MCF 10A (cell line): ENCODE data around the gene DHX58. TPM values are rescaled to one million over a fixed set of nuclear protein-coding genes. Genes with fewer than 3 reads are reported as not detected.

ENCODE experiments used
- BruUV-seq: library from RNA; stranded (reverse); fragments of 400-500 nt; replicated peaks from 2 replicates; lab custom pipeline; 2021; lab: Mats Ljungman, UMichigan
- CTCF ChIA-PET: fragments of 300-600 bp; sonication (Branson Sonifier 250); formaldehyde crosslinking; extraction: SDS; loops from one replicate; lab custom pipeline; 2021; ENCODE audit warnings: antibody characterized with exemption, inconsistent platforms; lab: Yijun Ruan, JAX
- POLR2A ChIA-PET: fragments of 300-600, 350-650 bp; sonication (Branson Sonifier 250); formaldehyde crosslinking; extraction: SDS; loops from one replicate; lab custom pipeline; 2020; ENCODE audit warnings: antibody characterized with exemption, inconsistent platforms; lab: Yijun Ruan, JAX
- DNase-seq: peaks from one replicate; pipeline ENCODE4 v3.0.0-alpha.2; 2018; ENCODE audit not compliant: unreplicated experiment
- H3K27ac Mint-ChIP-seq: one replicate; pipeline ENCODE4 v1.8.0; 2022; ENCODE audit warnings: mild to moderate bottlenecking, low read depth, mixed read lengths; ENCODE audit not compliant: unreplicated experiment
- H3K27me3 Mint-ChIP-seq: one replicate; pipeline ENCODE4 v1.8.0; 2022; ENCODE audit warnings: mixed read lengths; ENCODE audit not compliant: insufficient read depth, unreplicated experiment
- H3K36me3 Mint-ChIP-seq: one replicate; pipeline ENCODE4 v1.8.0; 2022; ENCODE audit warnings: mild to moderate bottlenecking, moderate library complexity, mixed read lengths; ENCODE audit not compliant: insufficient read depth, unreplicated experiment
- H3K4me1 Mint-ChIP-seq: one replicate; pipeline ENCODE4 v1.8.0; 2022; ENCODE audit warnings: mixed read lengths; ENCODE audit not compliant: insufficient read depth, unreplicated experiment
- H3K4me3 Mint-ChIP-seq: one replicate; pipeline ENCODE4 v1.8.0; 2022; ENCODE audit warnings: mild to moderate bottlenecking, moderate library complexity, mixed read lengths; ENCODE audit not compliant: unreplicated experiment
- H3K9me3 Mint-ChIP-seq: one replicate; pipeline ENCODE4 v1.8.0; 2022; ENCODE audit warnings: mixed read lengths; ENCODE audit not compliant: unreplicated experiment
- intact Hi-C: fragments of 100-400 bp; cut with micrococcal nuclease; formaldehyde crosslinking; loops from 2 replicates; pipeline ENCODE4 v1.14.1; 2022
- total RNA-seq: library from RNA; stranded (reverse); gene quantifications from 2 replicates; pipeline ENCODE4 v1.2.3, GENCODE V29; 2022
- TF ChIP-seq, protein P1 (sequence below): fragments of 200-600 bp; IDR thresholded peaks from one replicate; pipeline ENCODE4 v1.8.0; 2022; ENCODE audit warnings: antibody characterized with exemption, mild to moderate bottlenecking; ENCODE audit not compliant: unreplicated experiment

Gene DHX58
- total RNA-seq, 1 experiment from 2014 or later: 2.8 TPM

DNA sequence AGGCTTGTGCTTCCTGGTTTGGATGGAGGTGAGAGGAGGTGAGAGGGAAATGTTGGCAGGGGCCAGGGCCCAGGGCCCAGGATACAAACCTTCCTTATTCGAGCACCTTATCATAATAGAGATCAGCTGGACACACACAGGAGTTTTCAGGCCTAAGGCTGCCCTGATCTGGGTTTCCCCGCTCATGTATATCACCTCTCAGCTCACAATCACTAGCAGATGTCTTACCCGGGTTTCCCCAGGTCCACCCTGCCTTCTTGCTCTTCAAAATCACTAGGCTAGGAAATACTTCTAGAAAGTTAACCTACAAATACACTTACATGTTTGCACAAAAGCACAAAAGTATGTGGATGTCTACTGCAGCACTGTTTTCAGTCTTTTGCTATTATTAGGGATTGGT is 14.3 kb upstream of the DHX58 start:
- DNase-seq: no peak
- Mint-ChIP-seq H3K27me3 (no peaks in the 10 kb centered on the region), H3K4me3 (no peak overlapping the region), H3K36me3 (peaks cover 63% of the 10 kb centered on the region), H3K4me1 (no peaks in the 10 kb centered on the region), H3K27ac (no peak overlapping the region), H3K9me3 (no peaks in the 10 kb centered on the region)
- BruUV-seq: no TSS peak
- ChIA-PET POLR2A (no interaction called here), CTCF (interaction anchor here (0.6 kb wide), 1 partner anchor 102 kb away, joined by 3 read pairs; no protein-coding TSS in a partner anchor)
- TF ChIP-seq, protein P1, sequence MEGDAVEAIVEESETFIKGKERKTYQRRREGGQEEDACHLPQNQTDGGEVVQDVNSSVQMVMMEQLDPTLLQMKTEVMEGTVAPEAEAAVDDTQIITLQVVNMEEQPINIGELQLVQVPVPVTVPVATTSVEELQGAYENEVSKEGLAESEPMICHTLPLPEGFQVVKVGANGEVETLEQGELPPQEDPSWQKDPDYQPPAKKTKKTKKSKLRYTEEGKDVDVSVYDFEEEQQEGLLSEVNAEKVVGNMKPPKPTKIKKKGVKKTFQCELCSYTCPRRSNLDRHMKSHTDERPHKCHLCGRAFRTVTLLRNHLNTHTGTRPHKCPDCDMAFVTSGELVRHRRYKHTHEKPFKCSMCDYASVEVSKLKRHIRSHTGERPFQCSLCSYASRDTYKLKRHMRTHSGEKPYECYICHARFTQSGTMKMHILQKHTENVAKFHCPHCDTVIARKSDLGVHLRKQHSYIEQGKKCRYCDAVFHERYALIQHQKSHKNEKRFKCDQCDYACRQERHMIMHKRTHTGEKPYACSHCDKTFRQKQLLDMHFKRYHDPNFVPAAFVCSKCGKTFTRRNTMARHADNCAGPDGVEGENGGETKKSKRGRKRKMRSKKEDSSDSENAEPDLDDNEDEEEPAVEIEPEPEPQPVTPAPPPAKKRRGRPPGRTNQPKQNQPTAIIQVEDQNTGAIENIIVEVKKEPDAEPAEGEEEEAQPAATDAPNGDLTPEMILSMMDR: no peak
- intact Hi-C loops: no loop called here

DNA sequence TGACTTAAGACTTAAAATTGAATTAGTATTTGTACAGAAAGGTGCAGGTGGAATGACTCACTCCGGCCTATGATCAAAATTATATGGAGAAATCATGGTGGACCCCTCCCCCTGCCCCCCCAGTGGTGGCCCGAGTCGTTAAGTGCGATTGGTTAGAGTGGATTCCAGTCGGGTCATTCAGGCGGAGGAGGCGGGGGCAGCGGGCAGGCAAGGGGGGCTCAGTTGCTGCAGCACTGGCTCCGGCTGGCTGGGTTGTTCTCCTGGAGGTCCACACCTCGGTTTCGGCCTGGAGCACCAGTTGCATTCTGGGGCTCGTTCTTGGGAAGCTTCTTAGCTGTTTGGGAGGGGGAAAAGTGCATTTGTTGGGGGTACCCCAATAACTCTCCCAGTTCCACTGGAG is 13.1 kb upstream of the DHX58 start:
- intact Hi-C loops: no loop called here
- no TSS peak for BruUV-seq
- CTCF ChIA-PET: no interaction called here
- no peaks in the 10 kb centered on the region for H3K27me3 Mint-ChIP-seq
- TF ChIP-seq, protein P1: no peak
- no peak overlapping the region for H3K27ac Mint-ChIP-seq
- H3K36me3 Mint-ChIP-seq: peaks cover 58% of the 10 kb centered on the region
- no peaks in the 10 kb centered on the region for H3K9me3 Mint-ChIP-seq
- no peak overlapping the region for H3K4me3 Mint-ChIP-seq
- no peak for DNase-seq
- H3K4me1 Mint-ChIP-seq: no peaks in the 10 kb centered on the region
- POLR2A ChIA-PET: no interaction called here

DNA sequence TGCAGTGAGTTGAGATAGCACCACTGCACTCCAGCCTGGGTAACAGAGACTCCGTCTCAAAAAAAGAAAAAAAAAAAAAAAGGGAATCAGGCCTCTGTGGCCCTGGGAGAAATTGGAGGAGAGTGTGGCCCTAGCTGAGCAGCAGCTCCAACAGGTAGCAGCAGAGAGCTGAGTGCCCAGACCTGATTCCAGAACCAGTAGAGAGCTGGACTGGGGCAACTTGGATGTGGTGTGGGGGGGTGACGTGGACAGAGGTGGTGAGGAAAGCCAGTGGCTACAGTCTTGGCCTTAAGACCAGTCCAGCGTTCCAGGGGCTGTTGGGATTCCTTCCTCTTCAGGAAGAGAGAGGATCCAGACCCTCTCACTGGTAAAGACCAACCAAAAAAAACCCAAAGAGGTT is 11.7 kb upstream of the DHX58 start:
- Mint-ChIP-seq H3K36me3 (peaks cover 46% of the 10 kb centered on the region), H3K4me3 (no peak overlapping the region), H3K9me3 (no peaks in the 10 kb centered on the region), H3K4me1 (peaks cover 6% of the 10 kb centered on the region), H3K27ac (no peak overlapping the region), H3K27me3 (no peaks in the 10 kb centered on the region)
- BruUV-seq: no TSS peak
- TF ChIP-seq, protein P1: no peak
- CTCF ChIA-PET: interaction anchor here (1.8 kb wide), 1 partner anchor 11 kb away, joined by 5 read pairs; no protein-coding TSS in a partner anchor
- no peak for DNase-seq
- intact Hi-C loops: loop anchor here (5.0 kb wide), 1 partner anchor 403 kb away; no protein-coding TSS in a partner anchor
- POLR2A ChIA-PET: interaction anchor here (1.2 kb wide), 1 partner anchor 158 kb away, joined by 3 read pairs; the partner anchor contains the start of gene CNP

DNA sequence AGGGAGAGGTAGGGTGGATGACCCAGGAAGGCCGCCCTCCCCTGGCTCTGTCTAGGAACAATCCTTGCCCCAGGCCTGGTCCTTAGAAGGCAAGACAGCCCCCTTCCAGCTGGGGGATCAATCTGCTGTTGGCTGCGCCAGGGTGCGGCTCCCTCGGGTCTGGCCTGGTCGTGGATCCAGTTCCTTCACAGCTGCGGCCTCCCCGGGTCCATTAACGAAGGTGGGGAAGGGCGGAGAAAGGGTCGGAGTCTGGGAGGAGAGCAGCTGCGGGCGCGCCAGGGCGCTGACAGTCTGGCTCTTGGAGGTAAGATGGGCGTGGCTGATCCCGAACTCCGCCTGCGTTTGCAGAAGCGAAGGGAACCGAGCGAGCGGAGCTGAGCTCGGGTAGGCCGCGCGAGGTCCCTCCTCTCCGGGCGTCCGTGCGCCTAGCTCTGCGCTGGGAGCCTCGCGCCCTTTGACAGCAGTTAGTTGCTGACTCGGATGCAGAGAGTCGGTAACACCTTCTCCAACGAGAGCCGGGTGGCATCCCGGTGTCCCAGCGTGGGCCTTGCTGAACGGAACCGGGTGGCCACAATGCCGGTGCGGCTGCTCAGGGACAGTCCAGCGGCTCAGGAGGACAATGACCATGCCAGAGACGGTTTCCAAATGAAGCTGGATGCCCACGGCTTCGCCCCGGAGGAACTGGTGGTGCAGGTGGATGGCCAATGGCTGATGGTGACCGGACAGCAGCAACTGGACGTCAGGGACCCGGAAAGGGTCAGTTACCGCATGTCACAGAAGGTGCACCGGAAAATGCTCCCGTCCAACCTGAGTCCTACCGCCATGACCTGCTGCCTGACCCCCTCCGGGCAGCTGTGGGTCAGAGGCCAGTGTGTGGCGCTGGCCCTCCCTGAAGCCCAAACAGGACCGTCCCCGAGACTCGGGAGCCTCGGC is 10.1 kb upstream of the DHX58 start, which contains the start of gene HSPB9:
TSS of gene HSPB9 (plus strand) at position 434 of the 933 bp plus-strand sequence. CDS start at position 481, 47 bp downstream.
- Mint-ChIP-seq H3K36me3 (peaks cover 49% of the 10 kb centered on the region), H3K4me3 (peak within 1 kb of the TSS; percentile 53), H3K4me1 (peaks cover 6% of the 10 kb centered on the region), H3K27me3 (no peaks in the 10 kb centered on the region), H3K9me3 (no peaks in the 10 kb centered on the region), H3K27ac (no peak within 1 kb of the TSS)
- no TSS peak for BruUV-seq
- intact Hi-C loops: loop anchor here (5.0 kb wide), 1 partner anchor 405 kb away; no protein-coding TSS in a partner anchor
- ChIA-PET POLR2A (interaction anchor here (0.6 to 2.6 kb wide), 3 partner anchors 10 to 157 kb away, joined by 3 to 11 read pairs (median 3); partner anchors contain the start of genes CNP and NKIRAS2), CTCF (interaction anchor here (0.6 to 1.4 kb wide), 3 partner anchors 66 to 312 kb away, joined by 3 to 4 read pairs (median 3); no protein-coding TSS in a partner anchor)
- TF ChIP-seq, protein P1: no peak
- DNase-seq: no peak
